Panc1 (cell line): ENCODE data around the gene BMP2. TPM values are rescaled to one million over a fixed set of nuclear protein-coding genes. Genes with fewer than 3 reads are reported as not detected.

ENCODE experiments used
- ATAC-seq: fragments of 200-7000 bp; cut with Tn5 transposase; 2 replicates; pipeline ENCODE4 v1.9.1; 2020; ENCODE audit warnings: mild to moderate bottlenecking, moderate library complexity
- BruUV-seq: library from RNA; stranded (reverse); fragments of 400-500 nt; replicated peaks from 2 replicates; lab custom pipeline; 2021; lab: Mats Ljungman, UMichigan
- CTCF ChIA-PET: fragments of 300-600 bp; sonication (Branson Sonifier 250); formaldehyde crosslinking; loops from one replicate; lab custom pipeline; 2022; ENCODE audit warnings: antibody characterized with exemption; lab: Charles Lee
- POLR2A ChIA-PET: fragments of 300-600 bp; sonication (Branson Sonifier 250); formaldehyde crosslinking; loops from one replicate; lab custom pipeline; 2022; ENCODE audit warnings: antibody characterized with exemption; lab: Charles Lee
- DNase-seq: peaks from one replicate; pipeline ENCODE4 v3.0.0-alpha.2; 2010; ENCODE audit warnings: low read depth, low spot score
- H3K27ac ChIP-seq: 2 replicates; pipeline ENCODE4 v1.5.1; 2011; ENCODE audit warnings: mild to moderate bottlenecking, low read length, inconsistent platforms
- H3K27me3 ChIP-seq: fragments of 200-500 bp; sonication (Bioruptor generic); 2 replicates; pipeline ENCODE4 v1.6.0; 2014; ENCODE audit warnings: low read length, inconsistent platforms; ENCODE audit not compliant: control insufficient read depth, insufficient read depth
- H3K36me3 ChIP-seq: fragments of 200-500 bp; sonication (Bioruptor generic); 2 replicates; pipeline ENCODE4 v1.5.1; 2014; ENCODE audit warnings: inconsistent platforms, mild to moderate bottlenecking, low read length, moderate library complexity; ENCODE audit not compliant: control insufficient read depth, insufficient read depth
- H3K4me1 ChIP-seq: 2 replicates; pipeline ENCODE4 v1.5.1; 2011; ENCODE audit warnings: inconsistent platforms, mild to moderate bottlenecking, low read length, moderate library complexity; ENCODE audit not compliant: control insufficient read depth, insufficient read depth
- H3K4me3 ChIP-seq, 2 experiments: 2 replicates each; pipeline ENCODE4 v1.5.1; 2011 to 2012; ENCODE audit warnings: low read depth in 2 of 2, low read length in 2 of 2, mild to moderate bottlenecking in 2 of 2, inconsistent platforms in 1 of 2, moderate library complexity in 1 of 2
- H3K9me3 ChIP-seq: fragments of 200-500 bp; sonication (Bioruptor generic); 2 replicates; pipeline ENCODE4 v1.5.1; 2014; ENCODE audit warnings: low read depth, mild to moderate bottlenecking, inconsistent platforms, low read length, moderate library complexity; ENCODE audit not compliant: control insufficient read depth, insufficient read depth
- POLR2AphosphoS5 ChIP-seq: IDR thresholded peaks from 2 replicates; pipeline ENCODE4 v1.6.1; 2012; ENCODE audit warnings: mild to moderate bottlenecking, low read depth, low read length, moderate library complexity
- SIN3A ChIP-seq: IDR thresholded peaks from 2 replicates; pipeline ENCODE4 v1.6.1; 2012; ENCODE audit warnings: low read depth, mild to moderate bottlenecking, low read length, moderate library complexity, borderline replicate concordance; ENCODE audit not compliant: insufficient read depth
- TCF7L2 ChIP-seq: IDR thresholded peaks from 2 replicates; pipeline ENCODE4 v1.6.1; 2011; ENCODE audit warnings: mild to moderate bottlenecking, low read depth, low read length, inconsistent platforms
- in situ Hi-C: cut with HindIII; loops from 2 replicates; pipeline ENCODE4 v1.10.0; 2016; ENCODE audit warnings: low sequenced_read_pairs, low pct_unique_long_range_greater_than_20kb
- intact Hi-C: fragments of 100-400 bp; cut with micrococcal nuclease; formaldehyde crosslinking; loops from one replicate; pipeline ENCODE4 v1.10.0; 2022; ENCODE audit not compliant: unreplicated experiment
- total RNA-seq: library from RNA; stranded (reverse); gene quantifications from one replicate; pipeline ENCODE4 v1.2.1, GENCODE V29; 2021; ENCODE audit not compliant: unreplicated experiment
- TF ChIP-seq, protein P1 (sequence below): fragments of 450-650 bp; IDR thresholded peaks from 2 replicates; pipeline ENCODE4 v1.5.1; 2017; ENCODE audit warnings: mild to moderate bottlenecking
- TF ChIP-seq, protein P2 (sequence below), 2 experiments: IDR thresholded peaks; 2 replicates each; pipeline ENCODE4 v1.6.1; 2011 to 2012; ENCODE audit warnings: low read depth in 2 of 2, control low read depth in 1 of 2, low read length in 1 of 2, mild to moderate bottlenecking in 1 of 2, moderate library complexity in 1 of 2; ENCODE audit not compliant: insufficient read depth in 1 of 2

The BMP2 gene
- total RNA-seq, 1 experiment from 2014 or later: 0.23 TPM

DNA sequence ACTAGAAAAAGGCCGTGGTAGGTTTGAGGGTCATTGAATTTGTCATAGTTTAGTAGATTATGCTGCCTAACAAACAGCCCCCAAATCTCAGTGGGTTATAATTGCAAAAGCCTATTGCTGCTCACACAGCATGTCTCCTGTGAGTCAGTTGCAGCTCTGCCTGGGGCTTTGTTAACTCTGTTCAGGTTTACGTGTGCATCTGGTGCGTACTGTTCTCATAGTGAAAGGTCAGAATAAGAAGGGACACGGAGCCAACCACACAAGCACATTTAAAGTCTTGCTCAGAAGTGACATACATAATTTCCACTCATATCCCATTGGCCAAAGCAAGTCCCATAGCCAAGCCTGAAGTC is 48.1 kb upstream of the BMP2 start:
- CTCF ChIA-PET: no interaction called here
- Histone ChIP-seq H3K4me1 (no peaks in the 10 kb centered on the region), H3K27ac (no peak overlapping the region), H3K27me3 (no peaks in the 10 kb centered on the region), H3K9me3 (no peaks in the 10 kb centered on the region), H3K4me3 (no peak overlapping the region), H3K36me3 (no peaks in the 10 kb centered on the region)
- in situ Hi-C loops (no loop called here), intact Hi-C loops (no loop called here)
- DNase-seq (no peak), ATAC-seq (no peak)
- TF ChIP-seq POLR2AphosphoS5 (no peak), SIN3A (no peak), TCF7L2 (no peak)
- TF ChIP-seq, protein P1, sequence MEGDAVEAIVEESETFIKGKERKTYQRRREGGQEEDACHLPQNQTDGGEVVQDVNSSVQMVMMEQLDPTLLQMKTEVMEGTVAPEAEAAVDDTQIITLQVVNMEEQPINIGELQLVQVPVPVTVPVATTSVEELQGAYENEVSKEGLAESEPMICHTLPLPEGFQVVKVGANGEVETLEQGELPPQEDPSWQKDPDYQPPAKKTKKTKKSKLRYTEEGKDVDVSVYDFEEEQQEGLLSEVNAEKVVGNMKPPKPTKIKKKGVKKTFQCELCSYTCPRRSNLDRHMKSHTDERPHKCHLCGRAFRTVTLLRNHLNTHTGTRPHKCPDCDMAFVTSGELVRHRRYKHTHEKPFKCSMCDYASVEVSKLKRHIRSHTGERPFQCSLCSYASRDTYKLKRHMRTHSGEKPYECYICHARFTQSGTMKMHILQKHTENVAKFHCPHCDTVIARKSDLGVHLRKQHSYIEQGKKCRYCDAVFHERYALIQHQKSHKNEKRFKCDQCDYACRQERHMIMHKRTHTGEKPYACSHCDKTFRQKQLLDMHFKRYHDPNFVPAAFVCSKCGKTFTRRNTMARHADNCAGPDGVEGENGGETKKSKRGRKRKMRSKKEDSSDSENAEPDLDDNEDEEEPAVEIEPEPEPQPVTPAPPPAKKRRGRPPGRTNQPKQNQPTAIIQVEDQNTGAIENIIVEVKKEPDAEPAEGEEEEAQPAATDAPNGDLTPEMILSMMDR: no peak
- TF ChIP-seq, protein P2, sequence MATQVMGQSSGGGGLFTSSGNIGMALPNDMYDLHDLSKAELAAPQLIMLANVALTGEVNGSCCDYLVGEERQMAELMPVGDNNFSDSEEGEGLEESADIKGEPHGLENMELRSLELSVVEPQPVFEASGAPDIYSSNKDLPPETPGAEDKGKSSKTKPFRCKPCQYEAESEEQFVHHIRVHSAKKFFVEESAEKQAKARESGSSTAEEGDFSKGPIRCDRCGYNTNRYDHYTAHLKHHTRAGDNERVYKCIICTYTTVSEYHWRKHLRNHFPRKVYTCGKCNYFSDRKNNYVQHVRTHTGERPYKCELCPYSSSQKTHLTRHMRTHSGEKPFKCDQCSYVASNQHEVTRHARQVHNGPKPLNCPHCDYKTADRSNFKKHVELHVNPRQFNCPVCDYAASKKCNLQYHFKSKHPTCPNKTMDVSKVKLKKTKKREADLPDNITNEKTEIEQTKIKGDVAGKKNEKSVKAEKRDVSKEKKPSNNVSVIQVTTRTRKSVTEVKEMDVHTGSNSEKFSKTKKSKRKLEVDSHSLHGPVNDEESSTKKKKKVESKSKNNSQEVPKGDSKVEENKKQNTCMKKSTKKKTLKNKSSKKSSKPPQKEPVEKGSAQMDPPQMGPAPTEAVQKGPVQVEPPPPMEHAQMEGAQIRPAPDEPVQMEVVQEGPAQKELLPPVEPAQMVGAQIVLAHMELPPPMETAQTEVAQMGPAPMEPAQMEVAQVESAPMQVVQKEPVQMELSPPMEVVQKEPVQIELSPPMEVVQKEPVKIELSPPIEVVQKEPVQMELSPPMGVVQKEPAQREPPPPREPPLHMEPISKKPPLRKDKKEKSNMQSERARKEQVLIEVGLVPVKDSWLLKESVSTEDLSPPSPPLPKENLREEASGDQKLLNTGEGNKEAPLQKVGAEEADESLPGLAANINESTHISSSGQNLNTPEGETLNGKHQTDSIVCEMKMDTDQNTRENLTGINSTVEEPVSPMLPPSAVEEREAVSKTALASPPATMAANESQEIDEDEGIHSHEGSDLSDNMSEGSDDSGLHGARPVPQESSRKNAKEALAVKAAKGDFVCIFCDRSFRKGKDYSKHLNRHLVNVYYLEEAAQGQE (IDR thresholded peaks at IDR 0.05; ENCODE audit: insufficient read depth in 1 of 2, low read depth in 2 of 2, low read length in 1 of 2): no peak
- POLR2A ChIA-PET: no interaction called here
- BruUV-seq: no TSS peak

DNA sequence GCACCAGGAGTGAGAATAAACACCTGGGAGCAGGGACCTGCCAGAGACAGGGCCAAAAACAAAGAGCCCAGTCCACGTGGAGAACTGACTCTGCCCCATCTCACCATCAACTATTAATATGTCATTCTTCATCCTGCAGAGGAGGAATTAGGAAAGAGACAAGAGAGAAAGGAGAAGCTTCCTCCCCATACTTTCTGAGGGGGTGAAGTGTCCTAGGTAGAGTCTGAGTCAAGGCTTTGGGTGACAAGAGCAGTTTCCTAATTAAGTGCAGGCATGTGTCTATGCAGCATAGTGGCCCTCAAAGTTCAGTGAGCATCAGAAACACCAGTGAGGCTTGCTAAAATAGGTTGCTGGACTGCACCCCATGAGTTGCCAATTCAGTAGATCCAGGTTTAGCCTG is 40.7 kb upstream of the BMP2 start:
- H3K27ac ChIP-seq: no peak overlapping the region
- no TSS peak for BruUV-seq
- no peak for DNase-seq
- in situ Hi-C loops: no loop called here
- CTCF ChIA-PET: no interaction called here
- intact Hi-C loops: no loop called here
- no peaks in the 10 kb centered on the region for H3K9me3 ChIP-seq
- H3K36me3 ChIP-seq: no peaks in the 10 kb centered on the region
- TF ChIP-seq, protein P2 (IDR thresholded peaks at IDR 0.05; ENCODE audit: insufficient read depth in 1 of 2, low read depth in 2 of 2, low read length in 1 of 2): no peak
- TF ChIP-seq, protein P1: no peak
- TF ChIP-seq SIN3A (no peak), TCF7L2 (no peak), POLR2AphosphoS5 (no peak)
- H3K4me3 ChIP-seq: no peak overlapping the region
- POLR2A ChIA-PET: no interaction called here
- no peak for ATAC-seq
- H3K4me1 ChIP-seq: no peaks in the 10 kb centered on the region
- H3K27me3 ChIP-seq: no peaks in the 10 kb centered on the region
